GM12878 (cell line): ENCODE data around the gene HPSE2. TPM values are rescaled to one million over a fixed set of nuclear protein-coding genes. Genes with fewer than 3 reads are reported as not detected.

ENCODE experiments used
- ATAC-seq: fragments of 200-7000 bp; cut with Tn5 transposase; 3 replicates; pipeline ENCODE4 v1.9.1; 2020; ENCODE audit warnings: mild to moderate bottlenecking, moderate library complexity
- BruUV-seq: library from RNA; stranded (reverse); fragments of 400-500 nt; replicated peaks from 2 replicates; lab custom pipeline; 2021; lab: Mats Ljungman, UMichigan
- CTCF ChIA-PET: fragments of 300-600 bp; sonication (Branson Sonifier 250); formaldehyde crosslinking; extraction: SDS; loops from one replicate; lab custom pipeline; 2021; ENCODE audit warnings: inconsistent platforms; lab: Yijun Ruan, JAX
- POLR2A ChIA-PET: fragments of 350-600 bp; formaldehyde crosslinking; extraction: SDS; loops from one replicate; lab custom pipeline; 2021; ENCODE audit warnings: inconsistent platforms; lab: Charles Lee
- RAD21 ChIA-PET: fragments of 300-600 bp; sonication (Branson Sonifier 250); formaldehyde crosslinking; loops from one replicate; lab custom pipeline; 2023; ENCODE audit warnings: antibody characterized with exemption; ENCODE audit not compliant: unreplicated experiment; lab: Charles Lee
- SMC1A ChIA-PET: fragments of 300-600 bp; sonication (Branson Sonifier 250); formaldehyde crosslinking; loops from one replicate; lab custom pipeline; 2023; ENCODE audit not compliant: unreplicated experiment, uncharacterized antibody; lab: Charles Lee
- DNase-seq: peaks from one replicate; pipeline ENCODE4 v3.0.0-alpha.2; 2011; ENCODE audit warnings: low read depth, low spot score
- FAIRE-seq: peaks from 3 replicates; lab custom pipeline; 2011; peaks lifted over from hg19 to GRCh38; lab: Jason Lieb, UNC
- H2AFZ ChIP-seq: 2 replicates; pipeline ENCODE4 v1.6.0; 2011; ENCODE audit warnings: low read depth, low read length, control low read depth; ENCODE audit not compliant: control insufficient read depth
- H3K27ac ChIP-seq: 2 replicates; pipeline ENCODE4 v1.5.1; 2011; ENCODE audit warnings: control low read depth; ENCODE audit not compliant: control insufficient read depth, insufficient read depth
- H3K27me3 ChIP-seq, 2 experiments: replicated peaks in 1 of 2; 2 replicates each; pipeline versions ENCODE4 v1.6.0 to v1.6.1; 2011; ENCODE audit warnings: low read length in 1 of 2; ENCODE audit not compliant: control insufficient read depth in 2 of 2, insufficient read depth in 2 of 2
- H3K36me3 ChIP-seq, 2 experiments: 2 replicates each; pipeline ENCODE4 v1.5.1; 2011; ENCODE audit warnings: low read length in 1 of 2; ENCODE audit not compliant: control insufficient read depth in 2 of 2, insufficient read depth in 2 of 2
- H3K4me1 ChIP-seq: 2 replicates; pipeline ENCODE4 v1.6.1; 2011; ENCODE audit warnings: mild to moderate bottlenecking, low read length, moderate library complexity, mixed read lengths; ENCODE audit not compliant: control insufficient read depth, insufficient read depth
- H3K4me2 ChIP-seq: 2 replicates; pipeline ENCODE4 v1.6.0; 2011; ENCODE audit warnings: control low read depth; ENCODE audit not compliant: control insufficient read depth, insufficient read depth
- H3K4me3 ChIP-seq: fragments of 200-600 bp; sonication (generic); 2 replicates; pipeline ENCODE4 v1.5.1; 2016
- H3K79me2 ChIP-seq: 2 replicates; pipeline ENCODE4 v1.6.0; 2011; ENCODE audit warnings: low read length; ENCODE audit not compliant: control insufficient read depth, insufficient read depth
- H3K9ac ChIP-seq: 2 replicates; pipeline ENCODE4 v1.8.0; 2011; ENCODE audit warnings: low read length, control low read depth, mixed read lengths; ENCODE audit not compliant: control insufficient read depth, insufficient read depth
- H3K9me3 ChIP-seq: replicated peaks from 3 replicates; pipeline ENCODE4 v1.5.1; 2011; ENCODE audit warnings: mild to moderate bottlenecking, low read length; ENCODE audit not compliant: control insufficient read depth, insufficient read depth
- H4K20me1 ChIP-seq: 2 replicates; pipeline ENCODE4 v1.6.0; 2011; ENCODE audit not compliant: control insufficient read depth, insufficient read depth
- BCLAF1 ChIP-seq: fragments of 450-650 bp; IDR thresholded peaks from 2 replicates; pipeline ENCODE4 v1.6.1; 2017; ENCODE audit warnings: antibody characterized with exemption, mild to moderate bottlenecking, moderate library complexity
- CEBPZ ChIP-seq: fragments of 150-350 bp; IDR thresholded peaks from 2 replicates; pipeline ENCODE4 v1.6.1; 2016; ENCODE audit warnings: low read depth, low read length
- CREM ChIP-seq: IDR thresholded peaks from 2 replicates; pipeline ENCODE4 v1.6.1; 2014; ENCODE audit warnings: antibody characterized with exemption, low read depth
- EZH2 ChIP-seq: IDR thresholded peaks from 2 replicates; pipeline ENCODE4 v1.6.1; 2012; ENCODE audit warnings: low read depth, mild to moderate bottlenecking, control low read depth, inconsistent platforms, low read length, borderline replicate concordance; ENCODE audit not compliant: control insufficient read depth
- MEF2A ChIP-seq: IDR thresholded peaks from 2 replicates; pipeline ENCODE4 v1.6.1; 2011; ENCODE audit warnings: low read depth, mild to moderate bottlenecking, low read length, moderate library complexity; ENCODE audit not compliant: insufficient read depth
- NKRF ChIP-seq: fragments of 450-650 bp; conservative IDR thresholded peaks from 2 replicates; pipeline ENCODE4 v1.6.1; 2017; ENCODE audit warnings: mild to moderate bottlenecking, moderate library complexity
- ZBTB4 ChIP-seq: fragments of 450-650 bp; formaldehyde crosslinking; IDR thresholded peaks from 2 replicates; pipeline ENCODE4 v1.4.0; 2022; ENCODE audit warnings: mild to moderate bottlenecking, moderate library complexity
- WGBS: methylation state at CpG from one replicate; pipeline ENCODE4 v1.1.6; 2016; ENCODE audit warnings: low lambda C conversion rate; ENCODE audit not compliant: insufficient replicate concordance, insufficient coverage; ENCODE audit errors: missing lambda C conversion rate; 5-methylcytosine and 5-hydroxymethylcytosine counted together
- in situ Hi-C: fragments of 300-500 bp; cut with MboI; formaldehyde crosslinking; loops from 9 replicates; pipeline ENCODE4 v1.14.3; 2018; ENCODE audit warnings: mixed read lengths
- intact Hi-C: fragments of 100-400 bp; cut with micrococcal nuclease; formaldehyde crosslinking; loops from one replicate; pipeline ENCODE4 v1.14.2; 2022; ENCODE audit not compliant: unreplicated experiment
- polyA plus RNA-seq, 11 experiments: library from polyadenylated mRNA; depleted of rRNA in 4 of 11; unstranded in 6 of 11; stranded (reverse) in 5 of 11; fragments of >200 nt; fragmentation: Nextera tagmentation in 4 of 11; fragmentation: Illumina TruSeq in 1 of 11; extraction: Ambion mirVana in 4 of 11; extraction: Trizol in 1 of 11; gene quantifications; 1 replicate in 1 of 11; 2 replicates in 10 of 11; pipeline versions ENCODE4 v1.2.1 to v1.2.3, GENCODE V29; 2011 to 2016; ENCODE audit warnings: inconsistent platforms in 2 of 11, missing spikeins in 2 of 11, low read depth in 1 of 11
- total RNA-seq, 4 experiments: library from RNA; depleted of rRNA in 3 of 4; stranded (reverse); fragments of >200 nt in 3 of 4; fragmentation: Illumina TruSeq in 1 of 4; extraction: Trizol in 1 of 4; gene quantifications; 2 replicates each; pipeline versions ENCODE4 v1.2.1 to v1.2.3, GENCODE V29; 2013 to 2021

HPSE2 gene
- total and polyA plus RNA-seq, 10 of the 15 experiments (the other 5 are each of a cell fraction or from before 2014, with no cell fraction given): 0.06 TPM; not detected in 9

GRCh38 chr10:98419469-98420261, 816.0 kb downstream of the HPSE2 start:
- ChIA-PET CTCF (no interaction called here), SMC1A (no interaction called here), RAD21 (no interaction called here), POLR2A (no interaction called here)
- no peaks in the 10 kb centered on the region for H3K27me3 ChIP-seq
- intact Hi-C loops (no loop called here), in situ Hi-C loops (no loop called here)
- 98% methylated on average over 17 of the region's 17 CpGs for WGBS
- BruUV-seq: no TSS peak
- TF ChIP-seq BCLAF1: no peak
- TF ChIP-seq EZH2: no peak
- TF ChIP-seq CREM: no peak
- no peak for TF ChIP-seq ZBTB4
- TF ChIP-seq NKRF: no peak
- no peak for TF ChIP-seq MEF2A
- TF ChIP-seq CEBPZ: no peak
- H3K4me1 ChIP-seq: peaks cover 5% of the 10 kb centered on the region
- no peaks in the 10 kb centered on the region for H3K79me2 ChIP-seq
- no peak overlapping the region for H3K4me2 ChIP-seq
- H2AFZ ChIP-seq: no peak overlapping the region
- H3K36me3 ChIP-seq: peaks cover 5 to 13% of the 10 kb centered on the region in 2 experiments; a peak in 2 of 4 replicates
- DNase-seq: no peak
- no peaks in the 10 kb centered on the region for H4K20me1 ChIP-seq
- H3K4me3 ChIP-seq: no peak overlapping the region
- no peak overlapping the region for H3K27ac ChIP-seq
- no peak for FAIRE-seq
- no peak overlapping the region for H3K9ac ChIP-seq
- ATAC-seq: no peak
- no peaks in the 10 kb centered on the region for H3K9me3 ChIP-seq
